H9 (cell line): ENCODE data around the gene SOX1. TPM values are rescaled to one million over a fixed set of nuclear protein-coding genes. Genes with fewer than 3 reads are reported as not detected.
A peak's percentile ranks its signal among the peaks of the same experiment; 100 is the strongest.

Experiments
- DNase-seq: peaks from one replicate; pipeline ENCODE4 v3.0.0-alpha.2; 2017
- H2AFZ ChIP-seq: one replicate; pipeline ENCODE4 v1.6.1; 2013; ENCODE audit warnings: mild to moderate bottlenecking, low read length, control low read depth, moderate library complexity
- H2AK5ac ChIP-seq: 2 replicates; pipeline ENCODE4 v1.6.1; 2013; ENCODE audit warnings: low read length, control low read depth, mixed read lengths; ENCODE audit not compliant: insufficient read length
- H2BK120ac ChIP-seq: one replicate; pipeline ENCODE4 v1.6.1; 2013; ENCODE audit warnings: low read depth, mild to moderate bottlenecking, low read length, control low read depth, inconsistent platforms; ENCODE audit not compliant: poor library complexity, severe bottlenecking
- H2BK12ac ChIP-seq: 2 replicates; pipeline ENCODE4 v1.6.1; 2013; ENCODE audit warnings: low read length, control low read depth, mixed read lengths, low read depth; ENCODE audit not compliant: insufficient read length
- H2BK15ac ChIP-seq: 2 replicates; pipeline ENCODE4 v1.6.1; 2013; ENCODE audit warnings: low read depth, low read length, control low read depth
- H2BK20ac ChIP-seq: one replicate; pipeline ENCODE4 v1.6.1; 2013; ENCODE audit warnings: low read depth, mild to moderate bottlenecking, low read length, control low read depth, inconsistent platforms; ENCODE audit not compliant: poor library complexity, severe bottlenecking
- H2BK5ac ChIP-seq: 2 replicates; pipeline ENCODE4 v1.6.1; 2013; ENCODE audit warnings: low read length, control low read depth, mixed read lengths; ENCODE audit not compliant: insufficient read length
- H3K14ac ChIP-seq: 2 replicates; pipeline ENCODE4 v1.6.1; 2013; ENCODE audit warnings: low read length, control low read depth; ENCODE audit not compliant: insufficient read depth
- H3K18ac ChIP-seq: 2 replicates; pipeline ENCODE4 v1.6.1; 2013; ENCODE audit warnings: low read depth, mild to moderate bottlenecking, mixed read lengths, low read length, control low read depth; ENCODE audit not compliant: insufficient read length
- H3K23ac ChIP-seq: 2 replicates; pipeline ENCODE4 v1.6.1; 2013; ENCODE audit warnings: low read length, control low read depth, mixed read lengths, low read depth; ENCODE audit not compliant: insufficient read length
- H3K23me2 ChIP-seq: 2 replicates; pipeline ENCODE4 v1.6.1; 2013; ENCODE audit warnings: low read depth, mild to moderate bottlenecking, mixed read lengths, low read length, control low read depth; ENCODE audit not compliant: insufficient read length, poor library complexity, severe bottlenecking
- H3K27ac ChIP-seq: 2 replicates; pipeline ENCODE4 v1.5.1; 2013; ENCODE audit warnings: low read length, control low read depth, mixed read lengths, low read depth; ENCODE audit not compliant: insufficient read length
- H3K27me3 ChIP-seq: 2 replicates; pipeline ENCODE4 v1.6.1; 2013; ENCODE audit warnings: low read length, control low read depth, inconsistent platforms; ENCODE audit not compliant: insufficient read depth
- H3K4ac ChIP-seq: 2 replicates; pipeline ENCODE4 v1.6.1; 2013; ENCODE audit warnings: low read depth, mild to moderate bottlenecking, control low read depth, inconsistent platforms, low read length, moderate library complexity
- H3K4me1 ChIP-seq: 2 replicates; pipeline ENCODE4 v1.6.1; 2013; ENCODE audit warnings: low read length, control low read depth, inconsistent platforms; ENCODE audit not compliant: insufficient read depth
- H3K4me2 ChIP-seq: 2 replicates; pipeline ENCODE4 v1.6.1; 2013; ENCODE audit warnings: low read length, control low read depth, mixed read lengths; ENCODE audit not compliant: insufficient read length, insufficient read depth
- H3K56ac ChIP-seq: 2 replicates; pipeline ENCODE4 v1.6.1; 2013; ENCODE audit warnings: low read depth, mild to moderate bottlenecking, mixed read lengths, low read length, control low read depth; ENCODE audit not compliant: insufficient read length
- H3K79me1 ChIP-seq: 2 replicates; pipeline ENCODE4 v1.6.1; 2013; ENCODE audit warnings: low read depth, mild to moderate bottlenecking, moderate library complexity, low read length, control low read depth, inconsistent platforms; ENCODE audit not compliant: insufficient read depth, poor library complexity, severe bottlenecking
- H3K79me2 ChIP-seq: 2 replicates; pipeline ENCODE4 v1.6.1; 2013; ENCODE audit warnings: low read length, control low read depth, inconsistent platforms; ENCODE audit not compliant: insufficient read depth
- H3K9ac ChIP-seq: 2 replicates; pipeline ENCODE4 v1.6.1; 2013; ENCODE audit warnings: low read length, control low read depth, mixed read lengths; ENCODE audit not compliant: insufficient read length; ENCODE audit errors: extremely low read depth
- H3K9me3 ChIP-seq: one replicate; pipeline ENCODE4 v1.6.1; 2013; ENCODE audit warnings: low read depth, low read length, inconsistent platforms; ENCODE audit not compliant: control insufficient read depth
- H3T11ph ChIP-seq: one replicate; pipeline ENCODE4 v1.6.1; 2013; ENCODE audit warnings: mild to moderate bottlenecking, low read length, control low read depth, inconsistent platforms
- H4K20me1 ChIP-seq: one replicate; pipeline ENCODE4 v1.6.1; 2013; ENCODE audit not compliant: control insufficient read depth, insufficient read length, insufficient read depth
- H4K5ac ChIP-seq: 2 replicates; pipeline ENCODE4 v1.6.1; 2013; ENCODE audit warnings: low read depth, mild to moderate bottlenecking, mixed read lengths, low read length, control low read depth; ENCODE audit not compliant: insufficient read length
- H4K8ac ChIP-seq: replicated peaks from 2 replicates; pipeline ENCODE4 v1.6.1; 2013; ENCODE audit warnings: low read length, control low read depth, mixed read lengths, low read depth; ENCODE audit not compliant: insufficient read length
- H4K91ac ChIP-seq: 2 replicates; pipeline ENCODE4 v1.6.1; 2013; ENCODE audit warnings: low read depth, mild to moderate bottlenecking, moderate library complexity, mixed read lengths, low read length, control low read depth; ENCODE audit not compliant: insufficient read length
- H3K27ac Mint-ChIP-seq, 3 experiments: 2 replicates in 2 of 3; 3 replicates in 1 of 3; pipeline ENCODE4 v1.8.0; 2020 to 2021; ENCODE audit warnings: mixed read lengths in 3 of 3, mild to moderate bottlenecking in 1 of 3, moderate library complexity in 1 of 3
- H3K27me3 Mint-ChIP-seq: 2 replicates; pipeline ENCODE4 v1.8.0; 2021; ENCODE audit warnings: low read depth, mild to moderate bottlenecking, moderate library complexity, mixed read lengths
- H3K36me3 Mint-ChIP-seq, 3 experiments: 2 replicates in 2 of 3; 3 replicates in 1 of 3; pipeline ENCODE4 v1.8.0; 2020 to 2021; ENCODE audit warnings: low read depth in 3 of 3, mixed read lengths in 3 of 3; ENCODE audit not compliant: insufficient read depth in 1 of 3
- H3K4me1 Mint-ChIP-seq, 2 experiments: 2 replicates each; pipeline ENCODE4 v1.8.0; 2020; ENCODE audit warnings: mixed read lengths in 2 of 2
- H3K4me3 Mint-ChIP-seq, 2 experiments: 2 replicates in 1 of 2; 3 replicates in 1 of 2; pipeline ENCODE4 v1.8.0; 2020 to 2021; ENCODE audit warnings: mild to moderate bottlenecking in 2 of 2, mixed read lengths in 2 of 2, moderate library complexity in 1 of 2
- H3K9me3 Mint-ChIP-seq, 2 experiments: 2 replicates in 1 of 2; 3 replicates in 1 of 2; pipeline ENCODE4 v1.8.0; 2020; ENCODE audit warnings: mild to moderate bottlenecking in 2 of 2, mixed read lengths in 2 of 2, moderate library complexity in 1 of 2
- WGBS: extraction: QIAGEN DNeasy Blood & Tissue Kit; methylation state at CpG from one replicate; pipeline ENCODE4 v1.1.7; 2013; ENCODE audit warnings: missing lambda C conversion rate, low lambda C conversion rate, mixed read lengths; ENCODE audit not compliant: insufficient read length; ENCODE audit errors: extremely low coverage; 5-methylcytosine and 5-hydroxymethylcytosine counted together
- total RNA-seq: library from RNA; stranded (reverse); gene quantifications from 2 replicates; pipeline ENCODE4 v1.2.1, GENCODE V29; 2021
- TF ChIP-seq, protein P1 (sequence below): fragments of 200-600 bp; sonication (generic); conservative IDR thresholded peaks from 3 replicates; pipeline ENCODE4 v1.8.0; 2021; ENCODE audit warnings: antibody characterized with exemption, mild to moderate bottlenecking

SOX1 gene
- total RNA-seq, 1 experiment from 2014 or later, result 0.17 TPM

GRCh38 chr13:112069061-112069844 lies 2.3 kb downstream of the SOX1 start:
- no peak overlapping the region for H3K27ac ChIP-seq
- no peak overlapping the region for H4K8ac ChIP-seq
- no peak overlapping the region for H2BK20ac ChIP-seq
- H3K36me3 Mint-ChIP-seq, result no peaks in the 10 kb centered on the region
- no peak overlapping the region for H3K23ac ChIP-seq
- no peaks in the 10 kb centered on the region for H3K4me1 ChIP-seq
- H3K56ac ChIP-seq, result no peak overlapping the region
- H2AK5ac ChIP-seq, result no peak overlapping the region
- peaks cover 27 to 40% of the 10 kb centered on the region in 2 experiments for H3K4me1 Mint-ChIP-seq
- peaks cover 4 to 10% of the 10 kb centered on the region in 2 experiments; a peak in 3 of 5 replicates for H3K9me3 Mint-ChIP-seq
- no peak overlapping the region for H3T11ph ChIP-seq
- no peak overlapping the region for H3K4ac ChIP-seq
- no peaks in the 10 kb centered on the region for H3K9me3 ChIP-seq
- TF ChIP-seq, protein P1, sequence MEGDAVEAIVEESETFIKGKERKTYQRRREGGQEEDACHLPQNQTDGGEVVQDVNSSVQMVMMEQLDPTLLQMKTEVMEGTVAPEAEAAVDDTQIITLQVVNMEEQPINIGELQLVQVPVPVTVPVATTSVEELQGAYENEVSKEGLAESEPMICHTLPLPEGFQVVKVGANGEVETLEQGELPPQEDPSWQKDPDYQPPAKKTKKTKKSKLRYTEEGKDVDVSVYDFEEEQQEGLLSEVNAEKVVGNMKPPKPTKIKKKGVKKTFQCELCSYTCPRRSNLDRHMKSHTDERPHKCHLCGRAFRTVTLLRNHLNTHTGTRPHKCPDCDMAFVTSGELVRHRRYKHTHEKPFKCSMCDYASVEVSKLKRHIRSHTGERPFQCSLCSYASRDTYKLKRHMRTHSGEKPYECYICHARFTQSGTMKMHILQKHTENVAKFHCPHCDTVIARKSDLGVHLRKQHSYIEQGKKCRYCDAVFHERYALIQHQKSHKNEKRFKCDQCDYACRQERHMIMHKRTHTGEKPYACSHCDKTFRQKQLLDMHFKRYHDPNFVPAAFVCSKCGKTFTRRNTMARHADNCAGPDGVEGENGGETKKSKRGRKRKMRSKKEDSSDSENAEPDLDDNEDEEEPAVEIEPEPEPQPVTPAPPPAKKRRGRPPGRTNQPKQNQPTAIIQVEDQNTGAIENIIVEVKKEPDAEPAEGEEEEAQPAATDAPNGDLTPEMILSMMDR, result no peak
- no peak overlapping the region for H2AFZ ChIP-seq
- no CpG with 5 or more reads among the region's 33 CpGs for WGBS
- H4K91ac ChIP-seq, result no peak overlapping the region
- H2BK5ac ChIP-seq, result no peak overlapping the region
- no peak overlapping the region for H2BK120ac ChIP-seq
- no peak for DNase-seq
- no peak overlapping the region for H2BK12ac ChIP-seq
- H3K14ac ChIP-seq, result no peak overlapping the region
- H3K27me3 ChIP-seq, result peaks cover 60% of the 10 kb centered on the region
- peaks cover 80% of the 10 kb centered on the region for H3K27me3 Mint-ChIP-seq
- H3K79me2 ChIP-seq, result no peaks in the 10 kb centered on the region
- H2BK15ac ChIP-seq, result no peak overlapping the region
- peaks cover 10% of the 10 kb centered on the region for H3K23me2 ChIP-seq
- no peaks in the 10 kb centered on the region for H3K79me1 ChIP-seq
- no peaks in the 10 kb centered on the region for H4K20me1 ChIP-seq
- no peak overlapping the region for H3K27ac Mint-ChIP-seq
- H3K4me2 ChIP-seq, result peak overlapping the region; percentile 35
- peak overlapping the region; percentile 37 to 62 for H3K4me3 Mint-ChIP-seq
- no peak overlapping the region for H4K5ac ChIP-seq
- H3K9ac ChIP-seq, result no peak overlapping the region
- no peak overlapping the region for H3K18ac ChIP-seq
